IMR-90 (cell line): Measurements from ENCODE around the gene SKIC8. TPM values are rescaled to one million over a fixed set of nuclear protein-coding genes. Genes with fewer than 3 reads are reported as not detected.

Source experiments
- ATAC-seq: fragments of 200-7000 bp; cut with Tn5 transposase; 2 replicates; pipeline ENCODE4 v1.9.1; 2020; ENCODE audit warnings: low read depth, mild to moderate bottlenecking, moderate library complexity
- BruUV-seq: library from RNA; stranded (reverse); fragments of 400-500 nt; replicated peaks from 2 replicates; lab custom pipeline; 2021; lab: Mats Ljungman, UMichigan
- CTCF ChIA-PET: fragments of 300-600 bp; formaldehyde crosslinking; extraction: SDS; loops from one replicate; lab custom pipeline; 2021; ENCODE audit warnings: antibody characterized with exemption; lab: Yijun Ruan, JAX
- POLR2A ChIA-PET: fragments of 300-600 bp; sonication (Branson Sonifier 250); formaldehyde crosslinking; loops from one replicate; lab custom pipeline; 2022; ENCODE audit warnings: antibody characterized with exemption; ENCODE audit not compliant: unreplicated experiment; lab: Charles Lee
- DNase-seq: peaks from one replicate; pipeline ENCODE4 v3.0.0; 2013
- H2AFZ ChIP-seq: replicated peaks from 2 replicates; pipeline ENCODE3; 2013; ENCODE audit warnings: low read length, mild to moderate bottlenecking; ENCODE audit not compliant: poor library complexity
- H2AK5ac ChIP-seq: 2 replicates; pipeline ENCODE4 v1.6.1; 2013; ENCODE audit warnings: low read depth, low read length, inconsistent platforms
- H2AK9ac ChIP-seq: replicated peaks from 2 replicates; pipeline ENCODE3; 2013; ENCODE audit warnings: mild to moderate bottlenecking, low read depth, low read length, moderate library complexity; ENCODE audit not compliant: poor library complexity
- H2BK120ac ChIP-seq: 2 replicates; pipeline ENCODE4 v1.6.1; 2013; ENCODE audit warnings: low read depth, low read length, inconsistent platforms
- H2BK15ac ChIP-seq: 3 replicates; pipeline ENCODE4 v1.6.1; 2013; ENCODE audit warnings: low read depth, low read length, inconsistent platforms
- H2BK20ac ChIP-seq: 2 replicates; pipeline ENCODE4 v1.6.1; 2013; ENCODE audit warnings: low read depth, mild to moderate bottlenecking, inconsistent platforms, low read length, moderate library complexity
- H2BK5ac ChIP-seq: 2 replicates; pipeline ENCODE4 v1.6.1; 2013; ENCODE audit warnings: mild to moderate bottlenecking, low read depth, low read length, inconsistent platforms; ENCODE audit not compliant: poor library complexity, severe bottlenecking
- H3K14ac ChIP-seq: replicated peaks from 2 replicates; pipeline ENCODE4 v1.6.1; 2013; ENCODE audit warnings: low read depth, low read length, inconsistent platforms
- H3K18ac ChIP-seq: 2 replicates; pipeline ENCODE4 v1.6.1; 2013; ENCODE audit warnings: low read depth, low read length, control low read depth
- H3K23ac ChIP-seq: 2 replicates; pipeline ENCODE4 v1.6.1; 2013; ENCODE audit warnings: low read depth, low read length, inconsistent platforms
- H3K27ac ChIP-seq: 2 replicates; pipeline ENCODE4 v1.5.1; 2013; ENCODE audit warnings: mild to moderate bottlenecking, control low read depth, low read length; ENCODE audit not compliant: insufficient read depth
- H3K27me3 ChIP-seq: 2 replicates; pipeline ENCODE4 v1.6.1; 2013; ENCODE audit warnings: low read length; ENCODE audit not compliant: control insufficient read depth, insufficient read depth
- H3K36me3 ChIP-seq: 2 replicates; pipeline ENCODE4 v1.6.1; 2013; ENCODE audit warnings: low read length, mixed read lengths; ENCODE audit not compliant: control insufficient read depth, insufficient read depth
- H3K4ac ChIP-seq: 2 replicates; pipeline ENCODE4 v1.6.1; 2013; ENCODE audit warnings: low read depth, low read length, inconsistent platforms
- H3K4me1 ChIP-seq: 2 replicates; pipeline ENCODE4 v1.6.1; 2013; ENCODE audit warnings: low read length, mixed read lengths; ENCODE audit not compliant: control insufficient read depth, insufficient read depth
- H3K4me2 ChIP-seq: 2 replicates; pipeline ENCODE4 v1.6.1; 2013; ENCODE audit warnings: low read depth, mild to moderate bottlenecking, control low read depth, low read length, moderate library complexity
- H3K4me3 ChIP-seq: 2 replicates; pipeline ENCODE4 v1.5.1; 2013; ENCODE audit warnings: low read depth, mild to moderate bottlenecking, control low read depth, low read length, moderate library complexity; ENCODE audit not compliant: insufficient read depth
- H3K56ac ChIP-seq: 2 replicates; pipeline ENCODE4 v1.6.1; 2013; ENCODE audit warnings: low read length, inconsistent platforms; ENCODE audit not compliant: insufficient read depth; ENCODE audit errors: extremely low read depth
- H3K79me1 ChIP-seq, 2 experiments: 2 replicates each; pipeline ENCODE4 v1.6.1; 2013; ENCODE audit warnings: low read length in 2 of 2, inconsistent platforms in 1 of 2, low read depth in 1 of 2
- H3K9ac ChIP-seq: 2 replicates; pipeline ENCODE4 v1.6.1; 2013; ENCODE audit warnings: low read depth, low read length, control low read depth
- H3K9me1 ChIP-seq: 2 replicates; pipeline ENCODE4 v1.6.1; 2013; ENCODE audit warnings: low read length, inconsistent platforms; ENCODE audit not compliant: insufficient read depth
- H3K9me3 ChIP-seq: 2 replicates; pipeline ENCODE4 v1.6.1; 2013; ENCODE audit warnings: low read length; ENCODE audit not compliant: control insufficient read depth, insufficient read depth
- H4K20me1 ChIP-seq: 2 replicates; pipeline ENCODE4 v1.6.1; 2013; ENCODE audit warnings: low read length, inconsistent platforms; ENCODE audit not compliant: insufficient read depth
- H4K5ac ChIP-seq: 2 replicates; pipeline ENCODE4 v1.6.1; 2013; ENCODE audit warnings: mild to moderate bottlenecking, low read depth, low read length, control low read depth
- H4K8ac ChIP-seq, 2 experiments: 2 replicates each; pipeline ENCODE4 v1.6.1; 2013; ENCODE audit warnings: low read depth in 2 of 2, low read length in 2 of 2, control low read depth in 1 of 2, inconsistent platforms in 1 of 2
- H4K91ac ChIP-seq: 2 replicates; pipeline ENCODE4 v1.6.1; 2013; ENCODE audit warnings: low read depth, low read length, inconsistent platforms; ENCODE audit not compliant: insufficient read depth
- BHLHE40 ChIP-seq: fragments of 150-350 bp; IDR thresholded peaks from 2 replicates; pipeline ENCODE4 v1.6.1; 2016; ENCODE audit warnings: mild to moderate bottlenecking, low read depth, low read length
- MAZ ChIP-seq: IDR thresholded peaks from 2 replicates; pipeline ENCODE4 v1.6.1; 2012; ENCODE audit warnings: low read depth, mild to moderate bottlenecking, low read length, improper control_type of control experiment, moderate library complexity, borderline replicate concordance
- WGBS, 2 experiments: methylation state at CpG; one replicate each; pipeline versions ENCODE4 v1.1.5 to v1.1.7; 2013; ENCODE audit warnings: missing lambda C conversion rate in 2 of 2; ENCODE audit not compliant: insufficient read length in 1 of 2; ENCODE audit errors: extremely low coverage in 2 of 2; 5-methylcytosine and 5-hydroxymethylcytosine counted together
- dilution Hi-C: fragments of 300-500 bp; cut with HindIII; formaldehyde crosslinking; loops from one replicate; pipeline ENCODE4 v1.14.3; 2018; ENCODE audit warnings: low sequenced_read_pairs; ENCODE audit not compliant: unreplicated experiment
- in situ Hi-C: fragments of 300-500 bp; cut with MboI; formaldehyde crosslinking; loops from 3 replicates; pipeline ENCODE4 v1.14.3; 2019; ENCODE audit warnings: low sequenced_read_pairs, inconsistent platforms, mixed read lengths
- intact Hi-C: fragments of 100-400 bp; cut with micrococcal nuclease; formaldehyde crosslinking; loops from 2 replicates; pipeline ENCODE4 v1.10.0; 2022
- polyA plus RNA-seq, 3 experiments: library from polyadenylated mRNA; depleted of rRNA; stranded (reverse); fragments of >200 nt; gene quantifications; 2 replicates each; pipeline ENCODE4 v1.2.3, GENCODE V29; 2012; ENCODE audit warnings: low replicate concordance in 1 of 3
- total RNA-seq: library from RNA; depleted of rRNA; stranded (reverse); fragments of >200 nt; gene quantifications from 2 replicates; pipeline ENCODE4 v1.2.3, GENCODE V29; 2012

Gene SKIC8
- total and polyA plus RNA-seq, 2 of the 4 experiments (the other 2 are of a cell fraction), result 72.2 to 124 TPM

GRCh38 chr15:78263351-78263781, 36.0 kb downstream of the SKIC8 start:
- CTCF ChIA-PET, result no interaction called here
- Histone ChIP-seq H2AK5ac (no peak overlapping the region), H4K91ac (no peak overlapping the region), H2AFZ (no peak overlapping the region), H2BK120ac (no peak overlapping the region), H4K5ac (no peak overlapping the region), H3K14ac (no peak overlapping the region), H3K36me3 (no peaks in the 10 kb centered on the region), H3K27ac (no peak overlapping the region), H2AK9ac (no peak overlapping the region), H3K27me3 (peaks cover 20% of the 10 kb centered on the region; the same call in 1 of the 2 replicates), H3K79me1 (no peaks in the 10 kb centered on the region), H2BK5ac (no peak overlapping the region), H3K4me1 (peaks cover 7% of the 10 kb centered on the region), H3K9me1 (0 out of 2 replicates have a peak, but pooled peaks cover 3% of the 10 kb centered on the region), H3K4ac (no peak overlapping the region), H3K4me2 (no peak overlapping the region), H3K9me3 (no peaks in the 10 kb centered on the region), H4K8ac (no peak overlapping the region), H3K23ac (no peak overlapping the region), H3K4me3 (no peak overlapping the region), H4K20me1 (no peaks in the 10 kb centered on the region), H3K18ac (no peak overlapping the region), H2BK15ac (no peak overlapping the region), H3K9ac (no peak overlapping the region), H3K56ac (no peak overlapping the region), H2BK20ac (no peak overlapping the region)
- dilution Hi-C loops, result no loop called here
- in situ Hi-C loops, result no loop called here
- POLR2A ChIA-PET, result no interaction called here
- BruUV-seq, result no TSS peak
- 92% methylated on average over 4 of the region's 7 CpGs; no CpG with 5 or more reads in 1 of the 2 experiments for WGBS, 2 experiments
- no peak for TF ChIP-seq BHLHE40
- no peak for TF ChIP-seq MAZ
- ATAC-seq (no peak), DNase-seq (no peak)
- intact Hi-C loops, result no loop called here
